SK-N-SH (cell line): ENCODE data around the gene POU6F2. TPM values are rescaled to one million over a fixed set of nuclear protein-coding genes. Genes with fewer than 3 reads are reported as not detected.

ENCODE experiments used
- CTCF ChIA-PET: fragments of 300-600, 350-600 bp; formaldehyde crosslinking; extraction: SDS; loops from one replicate; lab custom pipeline; 2021; lab: Yijun Ruan, JAX
- POLR2A ChIA-PET: fragments of 350-600 bp; sonication (Branson Sonifier 250); formaldehyde crosslinking; extraction: SDS; loops from one replicate; lab custom pipeline; 2020; ENCODE audit warnings: antibody characterized with exemption, inconsistent platforms; lab: Yijun Ruan, JAX
- DNase-seq: peaks from one replicate; pipeline ENCODE4 v3.0.0; 2012
- H2AFZ ChIP-seq: fragments of 200-600 bp; sonication (generic); 2 replicates; pipeline ENCODE4 v1.8.1; 2016; ENCODE audit warnings: antibody characterized with exemption, mild to moderate bottlenecking, low read depth
- H3F3A ChIP-seq: fragments of 200-600 bp; sonication (generic); replicated peaks from 2 replicates; pipeline ENCODE3; 2016; ENCODE audit warnings: antibody characterized with exemption, mild to moderate bottlenecking; ENCODE audit not compliant: insufficient read depth
- H3K27ac ChIP-seq, 2 experiments: fragments of 200-500 bp in 1 of 2; fragments of 200-600 bp in 1 of 2; sonication (Bioruptor generic) in 1 of 2; sonication (generic), shearing (Covaris generic) in 1 of 2; 2 replicates each; pipeline versions ENCODE4 v1.5.1 to v1.6.1; 2014 to 2016; ENCODE audit warnings: low read depth in 2 of 2, inconsistent platforms in 1 of 2, low read length in 1 of 2, mild to moderate bottlenecking in 1 of 2, mixed read lengths in 1 of 2
- H3K27me3 ChIP-seq: fragments of 200-600 bp; sonication (generic), shearing (Covaris generic); 2 replicates; pipeline ENCODE4 v1.6.1; 2016; ENCODE audit warnings: mixed run types; ENCODE audit not compliant: insufficient read depth
- H3K36me3 ChIP-seq, 2 experiments: fragments of 200-500 bp in 1 of 2; fragments of 200-600 bp in 1 of 2; sonication (Bioruptor generic) in 1 of 2; sonication (generic) in 1 of 2; replicated peaks in 1 of 2; 2 replicates each; pipeline versions ENCODE3 to v1.5.1; 2014 to 2016; ENCODE audit warnings: low read length in 1 of 2, mild to moderate bottlenecking in 1 of 2; ENCODE audit not compliant: insufficient read depth in 2 of 2, control insufficient read depth in 1 of 2
- H3K4me1 ChIP-seq, 2 experiments: fragments of 200-500 bp in 1 of 2; fragments of 200-600 bp in 1 of 2; sonication (Bioruptor generic) in 1 of 2; sonication (generic), shearing (Covaris generic) in 1 of 2; 2 replicates each; pipeline versions ENCODE4 v1.5.1 to v1.6.1; 2014 to 2016; ENCODE audit warnings: low read depth in 1 of 2, low read length in 1 of 2, mixed run types in 1 of 2; ENCODE audit not compliant: insufficient read depth in 2 of 2, control insufficient read depth in 1 of 2
- H3K4me2 ChIP-seq: fragments of 200-600 bp; sonication (generic), shearing (Covaris generic); 2 replicates; pipeline ENCODE4 v1.6.1; 2017; ENCODE audit warnings: mixed run types
- H3K4me3 ChIP-seq, 2 experiments: fragments of 200-500 bp in 1 of 2; fragments of 200-600 bp in 1 of 2; sonication (Bioruptor generic) in 1 of 2; sonication (generic), shearing (Covaris generic) in 1 of 2; 2 replicates each; pipeline versions ENCODE4 v1.5.1 to v1.8.1; 2014 to 2016; ENCODE audit warnings: low read depth in 2 of 2, inconsistent platforms in 1 of 2, low read length in 1 of 2, mild to moderate bottlenecking in 1 of 2, mixed read lengths in 1 of 2, moderate library complexity in 1 of 2
- H3K79me2 ChIP-seq: fragments of 200-600 bp; sonication (generic); 2 replicates; pipeline ENCODE4 v1.8.1; 2017; ENCODE audit warnings: mild to moderate bottlenecking; ENCODE audit not compliant: insufficient read depth
- H3K9ac ChIP-seq: fragments of 200-600 bp; sonication (generic); 2 replicates; pipeline ENCODE4 v1.6.1; 2017; ENCODE audit warnings: mixed run types
- H3K9me2 ChIP-seq: fragments of 200-600 bp; sonication (generic); 2 replicates; pipeline ENCODE4 v1.6.1; 2017; ENCODE audit warnings: mixed run types
- H3K9me3 ChIP-seq: fragments of 200-600 bp; sonication (generic); 2 replicates; pipeline ENCODE4 v1.6.1; 2017; ENCODE audit warnings: mixed run types, mild to moderate bottlenecking, moderate library complexity
- H4K20me1 ChIP-seq: fragments of 200-600 bp; sonication (generic); 2 replicates; pipeline ENCODE4 v1.6.1; 2017; ENCODE audit warnings: mild to moderate bottlenecking, mixed run types; ENCODE audit not compliant: insufficient read depth
- CHD2 ChIP-seq: fragments of 150-350 bp; IDR thresholded peaks from 2 replicates; pipeline ENCODE4 v1.6.1; 2018; ENCODE audit warnings: low read length; ENCODE audit not compliant: partially characterized antibody
- EP300 ChIP-seq, 2 experiments: IDR thresholded peaks; 2 replicates each; pipeline versions ENCODE4 v1.4.0 to v1.6.1; 2012; ENCODE audit warnings: borderline replicate concordance in 1 of 2, low read depth in 1 of 2, low read length in 1 of 2
- FOXJ3 ChIP-seq: sonication (generic); formaldehyde crosslinking; IDR thresholded peaks from 2 replicates; pipeline ENCODE4 v1.5.1; 2020; ENCODE audit warnings: mild to moderate bottlenecking, missing genetic modification reagents
- GABPA ChIP-seq: IDR thresholded peaks from 2 replicates; pipeline ENCODE4 v1.4.0; 2012; ENCODE audit warnings: low read depth, mild to moderate bottlenecking
- JUND ChIP-seq: IDR thresholded peaks from 2 replicates; pipeline ENCODE4 v1.4.0; 2012
- POLR2AphosphoS5 ChIP-seq: IDR thresholded peaks from 2 replicates; pipeline ENCODE4 v1.6.1; 2012; ENCODE audit warnings: low read depth, low read length
- RAD21 ChIP-seq: IDR thresholded peaks from 2 replicates; pipeline ENCODE4 v1.6.1; 2012; ENCODE audit warnings: mild to moderate bottlenecking, low read length
- RCOR1 ChIP-seq: fragments of 150-350 bp; IDR thresholded peaks from 2 replicates; pipeline ENCODE4 v1.6.1; 2017; ENCODE audit warnings: antibody characterized with exemption, low read length
- RFX5 ChIP-seq: IDR thresholded peaks from 2 replicates; pipeline ENCODE4 v1.6.1; 2012; ENCODE audit warnings: mild to moderate bottlenecking, improper control_type of control experiment, low read length
- TCF12 ChIP-seq: IDR thresholded peaks from 2 replicates; pipeline ENCODE4 v1.4.0; 2012
- TEAD4 ChIP-seq: IDR thresholded peaks from 2 replicates; pipeline ENCODE4 v1.4.0; 2012; ENCODE audit warnings: mild to moderate bottlenecking, borderline replicate concordance; ENCODE audit not compliant: insufficient read depth
- WGBS: methylation state at CpG from one replicate; pipeline ENCODE4 v1.1.6; 2017; ENCODE audit warnings: low lambda C conversion rate; 5-methylcytosine and 5-hydroxymethylcytosine counted together
- polyA plus RNA-seq, 3 experiments: library from polyadenylated mRNA; depleted of rRNA; stranded (reverse); fragments of >200 nt; gene quantifications; 2 replicates each; pipeline ENCODE4 v1.2.3, GENCODE V29; 2012
- TF ChIP-seq, protein P1 (sequence below): IDR thresholded peaks from 2 replicates; pipeline ENCODE4 v1.4.0; 2012; ENCODE audit warnings: low read depth
- TF ChIP-seq, protein P2 (sequence below): IDR thresholded peaks from 2 replicates; pipeline ENCODE4 v1.4.0; 2012; ENCODE audit warnings: low read depth, borderline replicate concordance
- TF ChIP-seq, protein P3 (sequence below): fragments of 150-350 bp; IDR thresholded peaks from 2 replicates; pipeline ENCODE4 v1.6.1; 2017; ENCODE audit warnings: antibody characterized with exemption, low read length, low read depth, borderline replicate concordance

The POU6F2 gene
- polyA plus RNA-seq, 1 of the 3 experiments (the other 2 are of a cell fraction) = under 0.01 TPM

DNA sequence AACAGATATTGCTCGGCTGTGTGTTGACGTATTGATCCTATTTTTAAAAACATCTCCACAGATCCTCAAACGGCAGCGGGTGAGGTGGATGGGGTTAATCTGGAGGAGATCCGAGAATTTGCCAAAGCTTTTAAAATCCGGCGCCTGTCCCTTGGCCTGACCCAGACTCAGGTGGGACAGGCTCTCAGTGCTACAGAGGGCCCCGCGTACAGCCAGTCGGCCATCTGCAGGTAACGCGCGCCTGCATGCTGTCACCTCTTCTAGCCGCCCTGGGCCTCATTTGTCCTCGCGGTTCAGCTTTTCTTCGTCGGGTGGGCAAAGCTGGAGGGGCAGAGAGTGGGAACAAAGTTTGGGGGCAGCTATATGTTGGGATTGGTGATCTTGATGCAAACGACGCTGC, 482.8 kb downstream of the POU6F2 start:
- H3F3A ChIP-seq = no peaks in the 10 kb centered on the region
- TF ChIP-seq, protein P1, sequence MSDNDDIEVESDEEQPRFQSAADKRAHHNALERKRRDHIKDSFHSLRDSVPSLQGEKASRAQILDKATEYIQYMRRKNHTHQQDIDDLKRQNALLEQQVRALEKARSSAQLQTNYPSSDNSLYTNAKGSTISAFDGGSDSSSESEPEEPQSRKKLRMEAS = no peak
- TF ChIP-seq RCOR1 = no peak
- TF ChIP-seq, all 33 proteins: peak for 0
- ChIA-PET POLR2A (no interaction called here), CTCF (interaction anchor here (1.5 kb wide), 1 partner anchor 664 kb away, joined by 5 read pairs; no protein-coding TSS in a partner anchor)
- H3K79me2 ChIP-seq = no peaks in the 10 kb centered on the region
- no peaks in the 10 kb centered on the region for H3K36me3 ChIP-seq
- no peak overlapping the region for H2AFZ ChIP-seq
- no peaks in the 10 kb centered on the region for H3K9me3 ChIP-seq
- no peak overlapping the region for H3K27ac ChIP-seq
- H3K9ac ChIP-seq = no peak overlapping the region
- no peak overlapping the region for H3K4me2 ChIP-seq
- 90% methylated on average over 20 of the region's 20 CpGs for whole genome bisulfite sequencing
- H3K27me3 ChIP-seq = no peaks in the 10 kb centered on the region; the same call in 1 of the 2 replicates
- no peaks in the 10 kb centered on the region for H4K20me1 ChIP-seq
- DNase-seq = no peak
- no peak overlapping the region for H3K4me3 ChIP-seq
- H3K4me1 ChIP-seq = peaks cover 0 to 5% of the 10 kb centered on the region in 2 experiments; a peak in 1 of 4 replicates
- no peaks in the 10 kb centered on the region for H3K9me2 ChIP-seq

DNA sequence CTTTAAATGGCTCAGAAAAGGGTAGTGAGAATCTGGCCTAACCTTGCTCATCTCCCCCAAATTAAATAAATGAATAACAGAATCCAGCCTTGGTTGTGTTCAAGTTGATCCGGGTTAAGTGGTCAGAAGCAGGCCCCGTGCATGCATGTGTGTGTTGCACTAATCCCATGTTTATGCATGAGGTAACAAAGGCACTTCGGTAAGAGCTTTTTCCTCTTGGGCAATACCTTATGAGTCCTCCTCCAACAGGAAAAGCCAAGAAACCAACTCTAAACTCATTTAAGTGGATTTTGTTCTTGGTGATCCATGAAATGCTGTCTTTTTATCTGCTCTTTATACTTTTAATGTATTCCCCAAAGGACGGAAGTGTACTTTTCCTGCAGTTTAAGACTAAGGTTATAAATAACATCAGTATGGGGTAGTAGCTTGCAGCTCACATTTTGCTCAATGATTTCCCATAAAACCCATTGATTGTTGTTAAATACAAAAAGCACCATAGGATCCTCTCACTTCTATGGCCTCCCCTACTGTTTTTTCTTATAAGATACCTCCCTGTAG, 483.6 kb downstream of the POU6F2 start:
- Histone ChIP-seq H3K4me2 (no peak overlapping the region), H3K36me3 (no peaks in the 10 kb centered on the region), H2AFZ (no peak overlapping the region), H3K9me2 (no peaks in the 10 kb centered on the region), H3K9ac (no peak overlapping the region), H3K9me3 (no peaks in the 10 kb centered on the region), H3F3A (no peaks in the 10 kb centered on the region), H3K79me2 (no peaks in the 10 kb centered on the region), H3K27ac (no peak overlapping the region), H3K4me3 (no peak overlapping the region), H3K4me1 (peaks cover 0 to 5% of the 10 kb centered on the region in 2 experiments; a peak in 1 of 4 replicates), H3K27me3 (no peaks in the 10 kb centered on the region; the same call in 1 of the 2 replicates), H4K20me1 (no peaks in the 10 kb centered on the region)
- no peak for TF ChIP-seq RAD21
- TF ChIP-seq CHD2 = no peak
- no peak for TF ChIP-seq RFX5
- no peak for TF ChIP-seq JUND
- TF ChIP-seq RCOR1 = no peak
- WGBS = 55% methylated on average over 4 of the region's 4 CpGs
- ChIA-PET POLR2A (no interaction called here), CTCF (interaction anchor here (0.7 to 1.1 kb wide), 2 partner anchors 57 to 60 kb away, joined by 3 read pairs; no protein-coding TSS in a partner anchor)
- DNase-seq = no peak

DNA sequence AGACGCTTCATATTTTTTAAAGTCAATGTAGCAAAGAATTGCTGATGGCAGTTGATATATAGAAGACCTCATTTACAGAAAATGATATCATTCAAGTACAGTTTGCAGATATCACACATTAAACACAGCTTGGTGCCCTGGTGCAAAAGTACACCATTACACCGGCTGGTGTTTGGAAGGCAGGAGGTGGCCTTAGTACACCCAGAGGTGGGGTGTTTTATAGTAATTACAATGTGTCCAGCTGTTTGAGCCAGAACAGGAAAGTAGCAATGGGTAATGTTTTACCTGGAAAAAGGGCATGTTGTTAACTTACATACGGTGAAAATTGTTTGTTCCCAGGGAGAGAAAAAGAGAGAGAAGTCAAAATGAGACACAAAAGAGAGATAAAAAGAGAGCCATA, 485.5 kb downstream of the POU6F2 start:
- H3K4me3 ChIP-seq = no peak overlapping the region
- H3K79me2 ChIP-seq = no peaks in the 10 kb centered on the region
- no peaks in the 10 kb centered on the region for H3F3A ChIP-seq
- DNase-seq = no peak
- H3K9me2 ChIP-seq = no peaks in the 10 kb centered on the region
- TF ChIP-seq TEAD4 (no peak), FOXJ3 (CRISPR knock-in tag) (no peak), CHD2 (no peak), EP300 (IDR thresholded peaks at IDR 0.05; ENCODE audit: borderline replicate concordance in 1 of 2, low read depth in 1 of 2, low read length in 1 of 2) (no peak), RAD21 (no peak), GABPA (no peak), TCF12 (no peak), POLR2AphosphoS5 (no peak)
- TF ChIP-seq, protein P2, sequence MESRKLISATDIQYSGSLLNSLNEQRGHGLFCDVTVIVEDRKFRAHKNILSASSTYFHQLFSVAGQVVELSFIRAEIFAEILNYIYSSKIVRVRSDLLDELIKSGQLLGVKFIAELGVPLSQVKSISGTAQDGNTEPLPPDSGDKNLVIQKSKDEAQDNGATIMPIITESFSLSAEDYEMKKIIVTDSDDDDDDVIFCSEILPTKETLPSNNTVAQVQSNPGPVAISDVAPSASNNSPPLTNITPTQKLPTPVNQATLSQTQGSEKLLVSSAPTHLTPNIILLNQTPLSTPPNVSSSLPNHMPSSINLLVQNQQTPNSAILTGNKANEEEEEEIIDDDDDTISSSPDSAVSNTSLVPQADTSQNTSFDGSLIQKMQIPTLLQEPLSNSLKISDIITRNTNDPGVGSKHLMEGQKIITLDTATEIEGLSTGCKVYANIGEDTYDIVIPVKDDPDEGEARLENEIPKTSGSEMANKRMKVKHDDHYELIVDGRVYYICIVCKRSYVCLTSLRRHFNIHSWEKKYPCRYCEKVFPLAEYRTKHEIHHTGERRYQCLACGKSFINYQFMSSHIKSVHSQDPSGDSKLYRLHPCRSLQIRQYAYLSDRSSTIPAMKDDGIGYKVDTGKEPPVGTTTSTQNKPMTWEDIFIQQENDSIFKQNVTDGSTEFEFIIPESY = no peak
- TF ChIP-seq, protein P3, sequence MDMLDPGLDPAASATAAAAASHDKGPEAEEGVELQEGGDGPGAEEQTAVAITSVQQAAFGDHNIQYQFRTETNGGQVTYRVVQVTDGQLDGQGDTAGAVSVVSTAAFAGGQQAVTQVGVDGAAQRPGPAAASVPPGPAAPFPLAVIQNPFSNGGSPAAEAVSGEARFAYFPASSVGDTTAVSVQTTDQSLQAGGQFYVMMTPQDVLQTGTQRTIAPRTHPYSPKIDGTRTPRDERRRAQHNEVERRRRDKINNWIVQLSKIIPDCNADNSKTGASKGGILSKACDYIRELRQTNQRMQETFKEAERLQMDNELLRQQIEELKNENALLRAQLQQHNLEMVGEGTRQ = no peak
- TF ChIP-seq, all 33 proteins: peak for 0
- H3K36me3 ChIP-seq = no peaks in the 10 kb centered on the region
- H2AFZ ChIP-seq = no peak overlapping the region
- H3K4me1 ChIP-seq = peaks cover 0 to 4% of the 10 kb centered on the region in 2 experiments; a peak in 1 of 4 replicates
- no peak overlapping the region for H3K4me2 ChIP-seq
- H3K27ac ChIP-seq = no peak overlapping the region
- 75% methylated on average over 3 of the region's 3 CpGs for WGBS
- POLR2A ChIA-PET = no interaction called here
- H3K27me3 ChIP-seq = no peaks in the 10 kb centered on the region; the same call in 1 of the 2 replicates
- no peak overlapping the region for H3K9ac ChIP-seq
- CTCF ChIA-PET = interaction anchor here (0.8 to 3.0 kb wide), 8 partner anchors 9 to 1064 kb away, joined by 3 to 24 read pairs (median 3); no protein-coding TSS in a partner anchor
- H3K9me3 ChIP-seq = no peaks in the 10 kb centered on the region
- H4K20me1 ChIP-seq = no peaks in the 10 kb centered on the region
